Activated naive CD8-positive, alpha-beta T cell treated with anti-CD3 and anti-CD28 coated beads, Interleukin-2, amount 50 U/mL, for 24 hours (primary cell): ENCODE measurements around the gene RPH3AL.
A peak's percentile ranks its signal among the peaks of the same experiment; 100 is the strongest.

Experiments used
- ATAC-seq: fragments of 150-1000 bp; cut with Tn5 transposase; one replicate; pipeline ENCODE4 v1.10.0; 2021
- DNase-seq: peaks from one replicate; pipeline ENCODE4 v3.0.0; 2021
- H3K27ac Mint-ChIP-seq: one replicate; pipeline ENCODE4 v1.8.0; 2021; ENCODE audit warnings: mild to moderate bottlenecking, mixed read lengths
- H3K27me3 Mint-ChIP-seq: one replicate; pipeline ENCODE4 v1.8.0; 2021; ENCODE audit warnings: mixed read lengths
- H3K36me3 Mint-ChIP-seq: one replicate; pipeline ENCODE4 v1.8.0; 2021; ENCODE audit warnings: low read depth, mixed read lengths
- H3K4me1 Mint-ChIP-seq: one replicate; pipeline ENCODE4 v1.8.0; 2021; ENCODE audit warnings: mixed read lengths
- H3K4me3 Mint-ChIP-seq: one replicate; pipeline ENCODE4 v1.8.0; 2021; ENCODE audit warnings: mild to moderate bottlenecking, moderate library complexity, mixed read lengths
- H3K9me3 Mint-ChIP-seq: one replicate; pipeline ENCODE4 v1.8.0; 2021; ENCODE audit warnings: mixed read lengths

Gene RPH3AL

DNA sequence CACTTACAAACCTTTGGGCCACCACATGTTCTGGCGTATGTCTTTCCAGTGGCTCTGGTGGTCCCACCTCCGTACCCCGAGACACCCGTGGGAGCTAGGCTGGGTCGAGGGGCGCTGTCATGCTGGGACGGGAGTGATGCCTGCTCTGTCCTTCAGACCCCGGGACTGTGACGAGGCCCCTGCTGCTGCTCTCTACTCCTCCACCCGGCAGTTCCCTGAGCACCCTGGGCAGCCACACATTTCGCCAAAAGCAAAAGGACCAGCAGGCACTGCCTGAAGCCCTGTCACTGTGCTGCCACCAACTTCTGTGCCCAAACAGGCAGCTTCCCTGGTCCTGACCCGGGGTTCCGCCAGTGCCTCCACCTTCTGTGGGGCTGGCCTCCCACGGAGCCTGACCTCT, 186.7 kb downstream of the RPH3AL start:
- no peak overlapping the region for H3K4me3 Mint-ChIP-seq

DNA sequence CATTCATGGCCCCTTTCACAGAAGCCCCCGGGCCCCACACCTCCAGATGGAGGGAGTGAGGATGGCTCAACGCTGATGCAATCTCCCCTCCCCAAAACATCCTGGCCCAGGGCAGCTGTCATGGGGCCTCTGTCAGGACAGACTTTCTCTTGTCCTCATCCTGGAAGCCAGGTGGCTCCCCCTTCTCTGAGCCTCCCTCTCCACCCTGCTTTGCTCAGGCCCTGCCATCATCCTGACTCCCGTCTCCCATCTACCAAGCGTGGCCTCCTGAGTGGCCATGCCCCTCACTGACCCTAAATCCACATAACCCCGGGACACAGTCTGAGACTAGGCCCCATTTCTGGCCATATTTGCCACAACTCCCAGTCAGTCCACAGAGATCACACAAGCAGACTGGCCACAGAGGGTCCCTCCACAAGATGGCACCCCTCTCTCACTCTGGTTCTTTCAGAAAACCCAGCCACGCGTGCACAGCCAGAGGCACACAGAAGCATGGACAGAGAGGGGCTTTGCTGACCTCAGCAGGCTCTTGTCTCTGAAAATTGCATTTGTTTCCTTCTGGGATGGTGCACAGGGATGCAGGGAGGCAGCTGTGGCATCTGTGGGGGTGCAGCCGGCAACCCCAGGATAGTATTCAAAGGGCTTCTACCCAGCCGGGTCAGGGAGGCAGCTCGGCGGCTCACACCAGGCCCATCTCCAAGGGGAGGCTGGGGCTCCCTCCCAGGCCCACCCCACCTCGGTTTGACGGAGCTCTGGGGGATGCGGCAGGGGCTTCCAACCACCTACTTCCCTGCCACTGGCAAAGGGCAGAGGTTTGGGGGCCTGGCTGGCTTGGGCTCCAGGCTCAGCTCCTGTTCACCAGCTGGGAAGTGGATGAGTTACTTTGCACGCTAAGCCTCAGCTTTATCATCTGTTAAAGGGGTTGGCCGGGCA, 188.0 kb downstream of the RPH3AL start:
- H3K27ac Mint-ChIP-seq, result no peak overlapping the region
- H3K4me1 Mint-ChIP-seq, result peaks cover 2% of the 10 kb centered on the region
- ATAC-seq (peak; percentile 40), DNase-seq (peak; percentile 20)
- no peak overlapping the region for H3K4me3 Mint-ChIP-seq
- peaks cover 1% of the 10 kb centered on the region for H3K27me3 Mint-ChIP-seq
- H3K36me3 Mint-ChIP-seq, result no peaks in the 10 kb centered on the region
- H3K9me3 Mint-ChIP-seq, result no peaks in the 10 kb centered on the region

More for the DNA sequence above, 186.7 kb downstream of the RPH3AL start:
- H3K4me1 Mint-ChIP-seq, result peaks cover 2% of the 10 kb centered on the region
- H3K27me3 Mint-ChIP-seq, result peaks cover 5% of the 10 kb centered on the region
- no peak overlapping the region for H3K27ac Mint-ChIP-seq
- no peak for DNase-seq
- no peaks in the 10 kb centered on the region for H3K36me3 Mint-ChIP-seq
- H3K9me3 Mint-ChIP-seq, result no peaks in the 10 kb centered on the region
- no peak for ATAC-seq

DNA sequence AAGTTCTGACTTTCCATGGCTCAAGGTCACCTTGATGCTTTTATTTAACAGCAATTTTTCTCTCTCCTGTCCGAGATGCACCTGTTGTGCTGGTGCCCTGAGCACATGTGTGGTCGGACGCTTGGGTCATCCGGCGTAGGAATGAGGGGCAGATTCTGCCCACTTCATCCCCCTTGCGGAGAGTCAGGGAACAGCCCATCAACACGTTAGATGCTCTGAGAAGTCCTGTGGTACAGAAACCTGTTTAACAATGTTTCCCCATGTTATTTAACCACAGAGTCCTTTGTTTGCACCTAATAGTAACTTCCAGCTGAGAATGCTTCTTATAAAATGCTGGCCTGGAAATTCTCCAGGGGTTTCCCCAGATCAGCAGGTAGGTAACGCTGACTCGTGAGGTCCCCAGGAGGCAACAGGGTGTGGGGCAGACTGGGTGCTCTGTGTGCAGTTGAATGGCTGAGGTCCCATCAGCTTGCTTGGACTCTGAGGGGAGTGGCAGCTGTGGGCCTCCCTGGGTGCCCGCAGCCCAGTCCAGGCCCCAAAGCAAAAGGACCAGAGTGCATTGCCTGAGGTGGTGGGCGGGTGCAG, 189.0 kb downstream of the RPH3AL start:
- no peak for ATAC-seq

DNA sequence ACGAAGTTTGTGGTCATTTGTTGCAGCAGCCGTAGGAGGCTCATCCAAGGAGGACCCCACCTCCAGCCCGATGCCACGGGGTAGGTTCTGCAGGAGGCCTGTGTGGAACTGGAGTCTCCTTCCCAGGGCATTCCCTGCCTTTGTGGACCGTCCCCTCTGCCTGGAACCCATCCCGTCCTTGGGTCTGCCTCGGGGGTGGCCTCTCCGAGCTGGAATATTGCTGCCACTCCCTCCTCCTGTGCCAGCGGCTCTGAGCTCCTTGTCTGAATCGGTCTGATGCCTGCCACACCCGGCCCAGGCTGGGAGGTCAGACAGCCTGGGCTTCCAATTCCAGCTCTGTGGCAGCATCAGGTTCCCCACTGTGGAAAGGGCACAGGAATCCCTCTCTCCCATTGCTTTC, 189.9 kb downstream of the RPH3AL start:
- Mint-ChIP-seq H3K27ac (no peak overlapping the region), H3K4me1 (no peaks in the 10 kb centered on the region), H3K27me3 (no peaks in the 10 kb centered on the region), H3K9me3 (no peaks in the 10 kb centered on the region), H3K4me3 (no peak overlapping the region), H3K36me3 (no peaks in the 10 kb centered on the region)
- ATAC-seq (no peak), DNase-seq (no peak)

More for the DNA sequence above, 189.0 kb downstream of the RPH3AL start:
- Mint-ChIP-seq H3K27ac (no peak overlapping the region), H3K36me3 (no peaks in the 10 kb centered on the region), H3K27me3 (no peaks in the 10 kb centered on the region), H3K9me3 (no peaks in the 10 kb centered on the region), H3K4me3 (no peak overlapping the region), H3K4me1 (no peaks in the 10 kb centered on the region)
- DNase-seq, result no peak
